Hepatocyte (in vitro differentiated cells): Measurements from ENCODE around the gene JAG2.

Experiments used
- CTCF ChIP-seq: fragments of 200-600 bp; sonication (generic); IDR thresholded peaks from 2 replicates; pipeline ENCODE4 v1.5.1; 2016; ENCODE audit warnings: antibody characterized with exemption, mild to moderate bottlenecking; ENCODE audit not compliant: poor library complexity
- EZH2 ChIP-seq: fragments of 200-600 bp; sonication (generic); IDR thresholded peaks from 2 replicates; pipeline ENCODE4 v1.6.1; 2016; ENCODE audit warnings: antibody characterized with exemption, mild to moderate bottlenecking, borderline replicate concordance
- EZH2phosphoT487 ChIP-seq: fragments of 200-600 bp; sonication (generic); IDR thresholded peaks from one replicate; pipeline ENCODE4 v1.6.1; 2018; ENCODE audit warnings: antibody characterized with exemption, mild to moderate bottlenecking, low read depth, moderate library complexity; ENCODE audit not compliant: unreplicated experiment, severe bottlenecking

DNA sequence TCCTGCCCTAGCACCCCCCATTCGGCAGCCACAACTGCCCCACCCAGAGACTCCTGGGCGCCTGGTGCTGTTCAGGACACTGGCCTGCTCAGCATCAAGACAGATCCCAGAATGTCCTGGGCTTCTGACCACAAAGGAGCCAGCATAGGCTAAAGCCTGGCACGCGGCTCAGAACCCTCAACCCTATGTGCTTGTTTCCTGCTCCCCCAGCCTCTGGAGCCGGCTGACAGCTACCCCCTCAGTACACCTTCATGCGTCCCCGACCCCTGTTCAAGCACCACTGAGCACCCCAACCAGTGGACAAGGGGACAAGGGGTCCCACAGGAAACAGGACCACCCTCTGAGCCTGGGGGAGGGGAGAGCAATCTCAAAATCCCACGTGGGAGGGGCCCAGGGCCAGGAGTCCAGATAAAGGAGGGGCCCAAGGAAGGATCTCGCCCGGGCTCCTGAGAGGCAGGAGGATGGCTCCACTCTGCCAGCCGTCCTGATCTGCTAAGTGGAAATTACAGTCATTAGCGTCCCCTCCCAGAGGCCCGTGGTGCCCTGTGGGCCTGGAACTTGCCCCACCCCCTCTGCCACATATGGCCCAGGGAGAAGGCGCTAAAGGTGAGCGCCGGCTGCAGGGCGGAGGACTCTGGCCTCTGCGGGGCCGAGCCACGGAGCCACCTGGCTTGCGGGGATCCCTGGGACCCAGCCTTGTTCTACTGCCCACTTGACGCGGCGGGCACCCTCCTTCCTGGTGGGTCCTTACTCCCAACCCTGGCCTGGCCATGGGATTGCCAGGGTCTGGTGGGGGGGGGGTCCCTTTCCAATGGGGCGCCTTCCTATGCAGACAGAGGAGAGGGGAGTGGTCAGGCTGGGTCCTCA is 76.2 kb downstream of the JAG2 start:
- no peak for TF ChIP-seq CTCF
- no peak for TF ChIP-seq EZH2
- TF ChIP-seq EZH2phosphoT487: no peak
